NCI-H146 treated with DMSO at 0.1 percent for 48 hours (cell line): ENCODE data around the gene TMEM145.
"Not testable (repeated sequence)": the region's sequence is repeated elsewhere in the genome, so short reads cannot be mapped to it uniquely, and the experiment has no call there.

Source experiments
- DNase-seq: peaks from one replicate; lab custom pipeline; 2025; ENCODE audit not compliant: unreplicated experiment; lab: John Stamatoyannopoulos, UW

Gene TMEM145

DNA sequence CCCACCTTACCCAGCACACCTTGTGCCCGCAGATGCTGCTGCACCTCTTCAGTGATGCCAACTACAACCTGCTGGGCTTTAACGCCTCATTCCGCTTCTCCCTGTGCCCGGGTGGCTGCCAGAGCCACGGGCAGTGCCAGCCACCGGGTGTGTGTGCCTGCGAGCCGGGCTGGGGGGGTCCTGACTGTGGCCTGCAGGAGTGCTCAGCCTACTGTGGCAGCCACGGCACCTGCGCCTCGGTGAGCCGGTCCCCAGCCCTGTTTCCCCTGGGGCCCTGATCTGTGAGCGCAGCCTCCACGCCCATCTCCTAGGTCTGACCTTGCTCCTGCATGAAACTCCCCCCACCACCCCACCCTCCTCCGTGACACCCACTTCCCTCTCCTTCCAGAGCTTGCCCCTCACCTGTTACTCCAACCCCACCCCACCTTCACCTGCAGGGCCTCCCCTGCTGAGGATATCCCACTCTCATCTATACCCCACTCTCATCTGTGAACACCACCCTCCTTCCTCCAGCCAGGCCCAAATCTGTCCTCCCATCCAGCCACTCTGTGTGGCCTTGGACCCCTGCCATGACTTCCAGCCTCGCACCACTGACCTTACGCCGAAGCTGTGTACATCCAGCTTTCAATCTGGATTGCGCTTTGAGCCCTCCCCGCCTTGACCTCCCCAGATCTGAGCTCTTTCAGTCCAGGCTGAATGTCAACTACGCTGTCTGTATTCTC lies 21.0 kb downstream of the TMEM145 start:
- no peak for DNase-seq

DNA sequence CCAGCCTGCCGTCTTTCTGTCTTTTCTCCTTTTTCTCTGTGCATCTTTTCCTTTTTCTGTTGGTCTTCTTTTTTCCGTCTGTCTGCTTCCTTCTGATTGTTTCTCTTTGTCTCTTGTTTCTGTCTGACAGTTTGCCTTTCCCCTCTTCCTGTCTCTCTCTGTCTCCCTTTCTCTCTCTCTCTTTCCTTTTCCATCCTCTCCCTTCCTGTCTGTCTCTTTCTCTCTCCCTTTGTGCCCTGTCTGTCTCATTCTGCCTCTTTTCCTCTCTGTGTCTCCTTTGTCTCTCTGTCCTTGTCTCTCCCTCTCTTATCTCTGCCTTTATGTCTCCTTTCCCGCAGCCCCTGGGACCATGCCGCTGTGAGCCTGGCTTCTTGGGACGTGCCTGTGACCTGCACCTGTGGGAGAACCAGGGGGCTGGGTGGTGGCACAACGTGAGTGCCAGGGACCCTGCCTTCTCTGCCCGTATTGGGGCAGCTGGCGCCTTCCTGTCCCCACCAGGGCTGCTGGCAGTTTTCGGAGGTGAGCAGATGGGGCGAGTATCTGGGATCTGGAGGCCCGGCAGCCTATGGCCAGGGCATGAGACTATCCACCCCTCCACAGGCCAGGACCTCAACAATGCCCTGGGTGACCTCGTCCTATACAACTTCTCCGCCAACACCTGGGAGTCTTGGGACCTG lies 21.7 kb downstream of the TMEM145 start:
- DNase-seq = no peak

DNA sequence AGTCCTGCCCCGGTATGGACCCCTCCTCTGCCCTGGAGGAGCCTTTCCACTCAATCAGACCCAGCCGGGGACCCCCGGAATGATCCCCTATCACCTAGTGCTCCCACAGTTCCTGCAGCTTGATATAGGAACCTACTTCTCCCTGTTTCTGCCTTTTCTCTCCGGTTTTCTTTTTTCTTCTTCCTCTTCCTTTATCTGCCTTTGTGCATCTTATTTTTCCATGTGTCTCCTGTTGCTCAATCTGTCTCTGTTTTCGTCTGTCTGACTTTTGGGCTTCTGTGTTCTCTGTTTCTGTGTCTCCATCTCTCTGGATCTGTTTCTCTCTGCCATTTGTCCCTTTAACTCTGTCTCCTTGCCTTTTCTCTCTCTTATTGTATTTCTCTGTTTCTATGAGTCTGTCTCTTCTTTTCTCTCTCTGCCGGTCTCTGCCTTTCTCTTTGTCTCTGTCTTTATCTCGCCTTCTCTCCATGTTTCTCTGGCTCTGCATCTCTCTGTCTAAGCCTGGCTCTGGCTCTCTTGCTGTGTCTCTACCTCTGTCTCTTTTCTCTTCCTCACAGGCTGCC lies 22.3 kb downstream of the TMEM145 start:
- DNase-seq = no peak

DNA sequence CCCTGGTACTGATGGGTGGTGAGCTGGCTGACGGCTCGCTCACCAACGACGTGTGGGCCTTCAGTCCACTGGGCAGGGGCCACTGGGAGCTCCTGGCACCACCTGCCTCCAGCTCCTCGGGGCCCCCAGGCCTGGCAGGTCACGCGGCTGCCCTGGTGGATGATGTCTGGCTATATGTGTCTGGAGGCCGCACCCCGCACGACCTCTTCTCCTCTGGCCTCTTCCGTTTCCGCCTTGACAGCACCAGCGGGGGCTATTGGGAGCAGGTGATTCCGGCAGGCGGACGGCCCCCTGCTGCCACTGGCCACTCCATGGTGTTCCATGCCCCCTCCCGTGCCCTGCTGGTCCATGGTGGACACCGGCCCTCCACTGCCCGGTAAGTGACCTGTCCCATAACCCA lies 22.9 kb downstream of the TMEM145 start:
- DNase-seq = no peak

DNA sequence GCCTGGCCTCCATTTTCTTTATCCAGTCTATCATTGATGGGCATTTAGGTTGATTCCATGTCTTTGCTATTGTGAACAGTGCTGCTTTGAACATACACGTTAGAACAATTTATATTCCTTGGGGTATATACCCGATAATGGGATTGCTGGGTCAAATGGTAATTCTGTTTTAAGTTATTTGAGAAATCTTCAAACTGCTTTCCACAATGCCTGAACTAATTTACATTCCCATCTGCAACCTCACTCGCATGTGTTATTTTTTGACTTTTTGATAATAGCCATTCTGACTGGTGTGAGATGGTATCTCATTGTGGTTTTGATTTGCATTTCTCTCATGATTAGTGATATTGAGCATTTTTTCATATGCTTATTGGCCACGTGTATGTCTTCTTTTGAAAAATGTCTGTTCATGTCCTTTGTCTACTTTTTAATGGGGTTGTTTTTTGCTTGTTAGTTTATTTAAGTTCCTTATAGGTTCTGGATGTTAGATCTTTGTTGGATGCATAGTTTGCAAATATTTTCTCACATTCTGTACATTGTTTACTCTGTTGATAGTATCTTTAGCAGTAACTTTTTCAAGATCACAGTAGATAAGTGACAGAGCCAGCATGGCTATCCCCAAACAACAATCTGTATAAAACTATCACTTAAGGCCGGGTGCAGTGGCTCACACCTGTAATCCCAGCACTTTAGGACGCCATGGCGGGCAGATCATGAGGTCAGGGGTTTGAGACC lies 26.2 kb downstream of the TMEM145 start:
- DNase-seq = not testable (repeated sequence)

DNA sequence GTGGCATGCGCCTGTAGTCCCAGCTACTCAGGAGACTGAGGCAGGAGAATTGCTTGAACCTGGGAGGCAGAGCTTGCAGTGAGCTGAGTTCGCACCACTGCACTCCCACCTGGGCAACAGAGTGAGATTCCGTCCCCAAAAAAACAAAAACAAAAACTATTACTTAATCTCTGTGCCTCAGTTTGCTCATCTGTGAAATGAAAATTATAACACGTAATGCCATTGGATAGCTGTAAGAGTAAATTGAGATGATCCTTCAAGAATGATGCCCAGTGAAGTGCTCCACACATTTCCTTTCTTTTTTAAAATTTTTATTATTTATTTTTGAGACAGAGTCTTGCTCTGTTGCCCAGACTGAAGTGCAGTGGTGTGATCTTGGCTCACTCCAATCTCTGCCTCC lies 26.8 kb downstream of the TMEM145 start:
- DNase-seq = not testable (repeated sequence)

DNA sequence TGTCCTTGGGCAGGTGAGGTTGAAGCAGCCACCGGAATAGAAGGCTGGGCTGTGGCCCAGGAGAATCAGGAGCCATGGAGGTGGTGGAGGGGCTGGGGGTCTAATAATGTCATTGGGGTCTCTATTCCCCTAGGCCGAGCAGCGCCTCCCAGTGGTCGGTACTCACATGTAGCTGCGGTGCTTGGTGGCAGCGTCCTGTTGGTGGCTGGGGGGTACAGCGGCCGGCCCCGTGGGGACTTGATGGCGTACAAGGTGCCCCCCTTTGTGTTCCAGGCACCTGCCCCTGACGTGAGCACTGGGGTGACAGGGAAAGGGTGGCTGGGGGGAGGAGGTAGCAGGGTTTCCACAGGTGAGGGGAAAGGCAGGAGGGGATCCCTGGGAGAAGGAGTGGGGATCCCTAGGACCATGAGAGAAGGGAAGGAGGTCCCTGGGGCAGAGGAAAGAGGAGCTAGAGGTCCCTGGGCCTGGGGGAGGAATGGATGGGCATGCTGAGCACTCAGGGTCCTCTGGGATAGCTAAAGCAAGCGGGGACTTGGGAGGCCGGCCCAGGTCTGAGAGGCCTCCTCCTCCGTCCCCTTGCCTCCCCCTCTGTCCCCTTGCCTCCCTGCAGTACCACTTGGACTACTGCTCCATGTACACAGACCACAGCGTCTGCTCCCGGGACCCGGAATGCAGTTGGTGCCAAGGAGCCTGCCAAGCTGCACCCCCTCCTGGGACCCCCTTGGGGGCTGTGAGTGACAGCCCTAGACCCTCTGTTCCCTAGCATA lies 30.4 kb downstream of the TMEM145 start:
- DNase-seq = no peak

DNA sequence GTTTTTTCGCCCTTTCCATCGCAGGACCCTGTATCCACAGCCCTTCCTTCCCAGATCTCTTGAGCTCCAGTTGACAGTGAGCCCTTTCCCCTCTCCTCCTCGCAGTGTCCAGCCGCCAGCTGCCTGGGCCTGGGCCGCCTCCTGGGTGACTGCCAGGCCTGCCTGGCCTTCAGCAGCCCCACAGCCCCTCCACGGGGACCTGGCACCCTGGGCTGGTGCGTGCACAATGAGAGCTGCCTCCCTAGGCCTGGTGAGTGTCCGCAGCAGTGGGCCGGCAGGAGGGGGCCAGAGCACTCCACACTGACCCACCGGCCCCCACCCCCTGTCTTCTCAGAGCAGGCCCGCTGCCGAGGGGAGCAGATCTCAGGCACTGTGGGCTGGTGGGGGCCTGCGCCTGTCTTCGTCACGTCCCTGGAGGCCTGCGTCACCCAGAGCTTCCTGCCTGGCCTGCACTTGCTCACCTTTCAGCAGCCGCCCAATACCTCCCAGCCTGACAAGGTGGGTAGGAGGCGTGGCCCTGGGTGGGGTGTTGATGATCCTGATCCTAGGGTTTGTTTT lies 31.3 kb downstream of the TMEM145 start:
- no peak for DNase-seq

DNA sequence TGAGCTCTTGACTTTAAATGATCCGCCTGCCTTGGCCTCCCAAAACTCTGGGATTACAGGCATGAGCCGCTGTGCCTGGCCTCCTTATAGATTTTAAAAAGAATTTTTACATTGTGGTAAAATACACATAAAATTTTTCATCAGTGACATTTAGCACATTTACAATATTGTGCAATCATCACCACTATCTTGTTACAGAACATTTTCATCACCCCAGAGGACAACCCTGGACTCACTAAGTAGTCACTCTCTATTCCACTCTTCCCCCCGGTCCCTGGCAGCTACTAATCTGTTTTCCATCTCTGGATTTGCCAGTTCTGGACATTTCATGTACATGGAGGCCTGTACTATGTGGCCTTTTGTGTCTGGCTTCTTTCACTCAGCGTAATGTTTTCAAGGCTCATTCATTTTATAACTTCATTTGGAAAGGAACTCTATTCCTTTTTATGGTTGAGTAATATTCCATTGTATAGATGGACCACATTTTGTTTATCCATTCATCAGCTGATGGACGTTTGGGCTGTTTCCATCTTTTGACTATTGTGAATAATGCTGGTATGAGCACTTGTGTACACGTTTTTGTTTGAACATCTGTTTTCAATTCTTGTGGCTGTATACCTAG lies 32.2 kb downstream of the TMEM145 start:
- no peak for DNase-seq

DNA sequence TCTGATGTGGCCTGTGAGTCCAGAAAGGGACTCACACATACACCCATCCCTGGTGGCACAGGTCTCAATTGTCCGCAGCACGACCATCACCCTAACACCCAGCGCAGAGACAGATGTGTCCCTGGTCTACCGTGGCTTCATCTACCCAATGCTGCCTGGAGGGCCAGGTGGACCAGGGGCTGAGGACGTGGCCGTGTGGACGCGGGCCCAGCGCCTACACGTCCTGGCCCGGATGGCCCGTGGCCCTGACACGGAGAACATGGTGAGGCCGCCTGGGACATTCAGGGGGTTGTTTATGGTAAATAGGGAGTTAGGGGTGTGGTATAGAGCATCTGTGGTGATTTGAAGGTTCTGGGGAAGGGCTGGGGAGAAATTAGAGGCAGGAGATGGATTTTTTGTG lies 35.1 kb downstream of the TMEM145 start:
- DNase-seq = no peak

DNA sequence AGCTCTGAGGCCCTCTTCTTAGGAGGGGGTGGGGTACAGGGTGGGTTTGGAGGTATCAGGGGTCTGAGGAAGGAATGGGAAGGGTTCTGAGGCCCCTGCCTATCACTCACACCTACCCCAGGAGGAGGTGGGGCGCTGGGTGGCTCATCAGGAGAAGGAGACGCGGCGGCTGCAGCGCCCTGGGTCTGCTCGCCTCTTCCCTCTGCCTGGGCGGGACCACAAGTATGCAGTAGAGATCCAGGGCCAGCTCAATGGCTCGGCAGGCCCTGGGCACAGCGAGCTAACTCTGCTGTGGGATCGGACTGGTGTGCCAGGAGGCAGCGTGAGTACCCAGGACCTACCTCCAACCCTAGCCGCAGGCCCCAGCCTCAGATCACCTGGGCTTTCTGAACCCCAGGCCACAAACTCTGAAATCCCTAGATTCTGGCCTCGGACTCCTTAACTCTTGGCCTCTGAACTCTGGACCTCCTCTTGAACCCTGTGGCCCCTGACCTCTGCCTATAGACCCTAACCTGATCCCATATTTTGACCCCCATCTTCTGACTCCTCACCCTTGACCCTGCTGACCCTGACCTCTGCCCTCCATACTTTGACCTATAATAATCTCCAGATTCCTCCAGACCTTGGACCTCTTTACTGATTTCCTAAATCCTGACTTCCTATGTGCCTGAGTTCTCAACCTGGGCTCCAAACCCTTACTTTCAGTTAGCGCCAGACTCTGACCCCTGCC lies 36.4 kb downstream of the TMEM145 start:
- DNase-seq = no peak

DNA sequence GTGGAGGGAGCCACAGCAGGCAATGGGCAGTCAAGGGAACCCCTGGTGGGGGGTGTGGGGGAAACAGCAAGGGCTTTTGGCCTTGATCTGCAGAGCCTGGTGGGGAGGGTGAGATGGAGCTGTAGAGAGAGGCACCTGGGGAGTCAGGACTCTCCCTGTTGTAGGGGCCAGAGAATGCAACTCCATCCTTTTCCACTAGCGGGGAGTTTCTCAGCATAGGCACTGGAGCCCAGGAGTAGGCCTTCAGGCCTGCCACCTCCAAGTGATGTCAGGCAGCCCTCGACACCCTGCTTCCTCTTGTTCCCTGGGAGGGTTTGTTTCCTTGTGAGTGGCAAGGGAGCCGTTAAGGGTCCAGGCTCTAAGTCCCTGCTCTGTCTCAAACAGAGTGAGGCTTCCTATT lies 37.3 kb downstream of the TMEM145 start:
- no peak for DNase-seq

DNA sequence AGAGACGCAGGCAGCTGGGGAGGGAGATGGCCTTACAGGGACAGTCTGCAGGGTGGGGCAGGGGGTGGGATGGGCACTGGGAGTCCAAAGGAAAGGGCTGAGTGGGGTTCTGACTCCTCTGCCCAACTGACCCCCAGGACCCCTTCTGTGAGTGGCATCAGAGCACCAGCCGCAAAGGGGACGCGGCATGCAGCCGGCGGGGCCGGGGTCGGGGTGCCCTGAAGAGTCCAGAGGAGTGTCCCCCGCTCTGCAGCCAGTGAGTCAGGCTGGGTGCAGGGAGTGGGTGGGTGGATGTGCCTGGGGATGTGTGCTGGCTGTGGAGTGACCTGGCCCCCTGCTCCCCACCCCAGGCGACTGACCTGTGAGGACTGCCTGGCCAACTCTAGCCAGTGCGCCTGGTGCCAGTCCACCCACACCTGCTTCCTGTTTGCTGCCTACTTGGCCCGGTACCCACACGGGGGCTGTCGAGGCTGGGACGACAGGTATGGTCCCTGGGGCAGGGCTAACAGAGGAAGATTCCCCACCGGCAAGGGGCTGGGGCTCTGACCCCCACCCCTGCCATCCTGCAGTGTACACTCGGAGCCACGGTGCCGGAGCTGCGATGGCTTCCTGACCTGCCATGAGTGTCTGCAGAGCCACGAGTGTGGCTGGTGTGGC lies 38.1 kb downstream of the TMEM145 start:
- no peak for DNase-seq

DNA sequence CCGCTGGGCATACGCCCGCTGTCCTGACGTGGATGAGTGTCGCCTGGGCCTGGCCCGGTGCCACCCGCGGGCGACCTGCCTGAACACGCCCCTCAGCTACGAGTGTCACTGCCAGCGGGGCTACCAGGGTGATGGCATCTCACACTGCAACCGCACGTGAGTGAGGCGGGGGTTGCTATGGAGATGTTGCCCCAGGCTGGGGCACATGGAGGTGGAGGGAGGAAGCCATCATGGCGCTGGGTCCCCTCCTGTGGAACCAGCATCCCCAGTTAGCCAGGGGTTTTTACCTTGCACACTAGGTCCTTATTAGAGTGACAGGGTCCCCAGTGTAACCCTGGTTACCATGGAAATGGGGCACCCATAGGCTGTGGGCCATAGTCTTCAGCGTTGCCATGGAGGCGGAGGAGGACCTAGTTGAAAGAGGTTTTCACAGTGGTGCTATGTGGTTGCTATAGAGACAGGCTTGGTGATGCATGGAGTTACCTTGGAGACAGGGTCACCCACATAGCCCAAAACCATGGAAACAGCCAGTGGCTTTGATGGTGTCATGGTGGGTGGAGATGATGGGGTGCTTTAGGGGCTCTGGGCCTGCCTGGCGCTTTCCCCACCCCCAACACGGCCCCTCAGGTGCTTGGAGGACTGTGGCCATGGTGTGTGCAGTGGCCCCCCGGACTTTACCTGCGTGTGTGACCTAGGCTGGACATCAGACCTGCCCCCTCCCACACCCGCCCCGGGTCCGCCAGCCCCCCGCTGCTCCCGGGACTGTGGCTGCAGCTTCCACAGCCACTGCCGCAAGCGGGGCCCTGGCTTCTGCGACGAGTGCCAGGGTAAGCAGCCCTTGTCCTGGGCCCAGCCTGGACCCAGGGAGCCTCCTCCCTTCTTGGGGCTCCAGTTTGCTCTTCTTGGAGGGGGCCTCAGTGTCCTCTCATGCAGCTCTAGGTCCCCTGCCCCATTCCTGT lies 39.5 kb downstream of the TMEM145 start:
- DNase-seq = no peak

DNA sequence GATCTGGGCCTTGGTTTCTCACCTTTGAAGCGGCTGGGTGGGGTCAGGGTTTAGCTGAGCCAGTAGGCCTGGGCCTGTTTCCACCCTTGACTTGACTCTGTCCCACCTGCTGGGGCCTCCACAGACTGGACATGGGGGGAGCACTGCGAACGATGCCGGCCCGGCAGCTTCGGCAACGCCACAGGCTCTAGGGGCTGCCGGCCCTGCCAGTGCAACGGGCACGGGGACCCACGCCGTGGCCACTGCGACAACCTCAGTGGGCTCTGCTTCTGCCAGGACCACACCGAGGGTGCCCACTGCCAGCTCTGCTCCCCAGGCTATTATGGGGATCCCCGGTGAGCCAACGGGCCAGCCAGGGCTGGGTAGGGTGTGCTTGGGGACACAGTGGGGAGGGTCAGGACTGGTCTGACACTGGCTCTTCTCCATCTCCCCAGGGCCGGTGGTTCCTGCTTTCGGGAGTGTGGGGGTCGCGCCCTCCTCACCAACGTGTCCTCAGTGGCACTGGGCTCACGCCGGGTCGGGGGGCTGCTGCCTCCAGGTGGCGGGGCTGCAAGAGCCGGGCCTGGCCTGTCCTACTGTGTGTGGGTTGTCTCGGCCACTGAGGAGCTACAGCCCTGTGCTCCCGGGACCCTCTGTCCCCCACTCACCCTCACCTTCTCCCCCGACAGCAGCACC lies 40.4 kb downstream of the TMEM145 start:
- no peak for DNase-seq

DNA sequence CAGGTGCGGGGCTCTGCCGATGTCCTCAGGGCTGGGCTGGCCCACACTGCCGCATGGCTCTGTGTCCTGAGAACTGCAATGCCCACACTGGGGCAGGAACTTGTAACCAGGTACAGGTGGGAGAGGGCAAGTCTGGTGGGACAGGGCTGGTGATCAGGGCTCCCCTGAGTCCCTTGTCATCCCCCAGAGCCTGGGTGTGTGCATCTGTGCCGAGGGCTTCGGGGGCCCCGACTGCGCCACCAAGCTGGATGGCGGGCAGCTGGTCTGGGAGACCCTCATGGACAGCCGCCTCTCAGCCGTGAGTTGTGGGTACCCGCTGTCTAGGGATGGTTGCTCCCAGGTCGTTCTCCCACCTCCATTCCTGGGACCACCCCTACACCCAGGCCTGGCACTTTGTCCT lies 42.8 kb downstream of the TMEM145 start:
- no peak for DNase-seq

DNA sequence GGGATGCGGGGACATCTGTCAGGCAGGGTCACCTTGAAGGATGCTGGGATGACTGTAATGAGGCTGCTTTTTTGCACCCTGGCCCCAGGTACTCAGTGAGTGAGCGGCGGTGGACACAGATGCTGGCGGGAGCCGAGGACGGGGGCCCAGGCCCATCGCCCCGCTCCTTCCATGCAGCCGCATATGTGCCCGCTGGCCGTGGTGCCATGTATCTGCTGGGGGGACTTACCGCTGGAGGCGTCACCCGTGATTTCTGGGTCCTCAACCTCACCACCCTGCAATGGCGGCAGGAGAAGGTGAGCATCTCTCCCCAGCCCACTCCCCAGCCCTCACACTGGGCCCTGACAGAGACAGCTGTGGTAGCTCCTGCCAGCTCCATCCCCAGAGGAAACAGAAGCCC lies 43.6 kb downstream of the TMEM145 start:
- DNase-seq = no peak
